ENCODE data around the gene CACNA1D. TPM values are rescaled to one million over a fixed set of nuclear protein-coding genes. Genes with fewer than 3 reads are reported as not detected.
A peak's percentile ranks its signal among the peaks of the same experiment; 100 is the strongest.

CACNA1D gene
- total RNA-seq, 4 donors from 2014 or later = 5.7 to 38.2 (median 20.0) TPM

- no peak for DNase-seq (ENCODE audit: low spot score in 2 of 2)
- peaks cover 0 to 31% of the 10 kb centered on the region in 2 donors for H3K27me3 ChIP-seq
- WGBS, 2 donors = 74 to 81% methylated on average over 10 of the region's 10 CpGs
- H3K4me3 ChIP-seq = no peak overlapping the region
- no peak for TF ChIP-seq EP300 (IDR thresholded peaks at IDR 0.05)
- TF ChIP-seq, protein P1, sequence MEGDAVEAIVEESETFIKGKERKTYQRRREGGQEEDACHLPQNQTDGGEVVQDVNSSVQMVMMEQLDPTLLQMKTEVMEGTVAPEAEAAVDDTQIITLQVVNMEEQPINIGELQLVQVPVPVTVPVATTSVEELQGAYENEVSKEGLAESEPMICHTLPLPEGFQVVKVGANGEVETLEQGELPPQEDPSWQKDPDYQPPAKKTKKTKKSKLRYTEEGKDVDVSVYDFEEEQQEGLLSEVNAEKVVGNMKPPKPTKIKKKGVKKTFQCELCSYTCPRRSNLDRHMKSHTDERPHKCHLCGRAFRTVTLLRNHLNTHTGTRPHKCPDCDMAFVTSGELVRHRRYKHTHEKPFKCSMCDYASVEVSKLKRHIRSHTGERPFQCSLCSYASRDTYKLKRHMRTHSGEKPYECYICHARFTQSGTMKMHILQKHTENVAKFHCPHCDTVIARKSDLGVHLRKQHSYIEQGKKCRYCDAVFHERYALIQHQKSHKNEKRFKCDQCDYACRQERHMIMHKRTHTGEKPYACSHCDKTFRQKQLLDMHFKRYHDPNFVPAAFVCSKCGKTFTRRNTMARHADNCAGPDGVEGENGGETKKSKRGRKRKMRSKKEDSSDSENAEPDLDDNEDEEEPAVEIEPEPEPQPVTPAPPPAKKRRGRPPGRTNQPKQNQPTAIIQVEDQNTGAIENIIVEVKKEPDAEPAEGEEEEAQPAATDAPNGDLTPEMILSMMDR (IDR thresholded peaks at IDR 0.05) = no peak
- no peak for TF ChIP-seq POLR2A (IDR thresholded peaks at IDR 0.05)
- H3K27ac ChIP-seq = peak overlapping the region; percentile 56 to 92 (median 78)
- H3K9me3 ChIP-seq = no peaks in the 10 kb centered on the region
- peaks cover 0 to 5% (median 0%) of the 10 kb centered on the region in 3 donors for H3K36me3 ChIP-seq
- peaks cover 0 to 36% (median 15%) of the 10 kb centered on the region in 4 donors for H3K4me1 ChIP-seq
Observed at GRCh38 chr3:53843195-53844177, 349.1 kb downstream of the CACNA1D start.

DNA sequence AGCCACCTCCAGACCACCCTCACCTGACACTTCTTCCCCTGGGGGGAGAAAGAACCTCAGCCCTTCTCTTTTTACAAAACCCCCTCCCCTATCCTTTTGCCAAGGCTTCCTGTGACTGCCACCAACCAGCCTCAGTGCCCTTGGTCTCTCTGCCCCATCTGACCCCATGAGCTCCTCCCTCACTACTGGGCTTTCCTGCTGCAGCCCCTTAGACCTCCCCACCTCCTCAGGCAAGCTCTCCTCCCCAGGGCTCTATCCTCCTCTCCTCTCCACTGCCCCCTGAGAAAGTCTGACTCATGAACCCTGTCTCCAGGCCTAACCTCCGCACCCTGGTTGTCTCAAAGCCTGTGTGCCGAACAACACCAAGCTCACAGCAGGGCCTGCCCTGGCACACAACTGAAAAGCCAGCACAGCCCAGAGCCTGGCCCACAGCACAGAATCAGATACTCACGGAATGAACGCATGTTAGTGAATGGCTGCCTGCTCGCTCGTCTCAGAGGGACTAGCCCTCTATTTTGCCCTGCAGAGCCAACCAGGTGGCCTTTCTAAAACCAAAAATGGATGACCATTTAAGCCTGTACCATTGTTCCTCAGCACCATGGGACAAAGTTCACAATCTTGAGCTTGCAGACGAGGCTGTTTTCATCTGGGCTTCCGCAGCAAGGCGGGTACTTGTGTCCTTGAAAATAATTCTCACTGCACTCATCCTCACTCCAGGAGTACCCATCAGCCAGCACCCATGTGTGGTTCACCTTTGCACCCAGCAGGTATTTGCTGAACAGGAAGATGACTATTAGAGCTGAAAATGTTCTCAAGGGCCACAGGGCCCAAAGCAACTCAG, 350.1 kb downstream of the CACNA1D start:
- Histone ChIP-seq H3K9me3 (no peaks in the 10 kb centered on the region), H3K27me3 (peaks cover 0 to 32% of the 10 kb centered on the region in 2 donors), H3K4me1 (peaks cover 0 to 36% (median 15%) of the 10 kb centered on the region in 4 donors), H3K36me3 (no peaks in the 10 kb centered on the region), H3K27ac (peak overlapping the region; percentile 56 to 92 (median 78)), H3K4me3 (peak overlapping the region in 1 of 4 donors; percentile 64)
- TF ChIP-seq, protein P1 (IDR thresholded peaks at IDR 0.05) = no peak
- no peak for TF ChIP-seq EP300 (IDR thresholded peaks at IDR 0.05)
- no peak for TF ChIP-seq POLR2A (IDR thresholded peaks at IDR 0.05)
- 86 to 89% methylated on average over 9 of the region's 9 CpGs for WGBS, 2 donors
- DNase-seq (ENCODE audit: low spot score in 2 of 2) = no peak

DNA sequence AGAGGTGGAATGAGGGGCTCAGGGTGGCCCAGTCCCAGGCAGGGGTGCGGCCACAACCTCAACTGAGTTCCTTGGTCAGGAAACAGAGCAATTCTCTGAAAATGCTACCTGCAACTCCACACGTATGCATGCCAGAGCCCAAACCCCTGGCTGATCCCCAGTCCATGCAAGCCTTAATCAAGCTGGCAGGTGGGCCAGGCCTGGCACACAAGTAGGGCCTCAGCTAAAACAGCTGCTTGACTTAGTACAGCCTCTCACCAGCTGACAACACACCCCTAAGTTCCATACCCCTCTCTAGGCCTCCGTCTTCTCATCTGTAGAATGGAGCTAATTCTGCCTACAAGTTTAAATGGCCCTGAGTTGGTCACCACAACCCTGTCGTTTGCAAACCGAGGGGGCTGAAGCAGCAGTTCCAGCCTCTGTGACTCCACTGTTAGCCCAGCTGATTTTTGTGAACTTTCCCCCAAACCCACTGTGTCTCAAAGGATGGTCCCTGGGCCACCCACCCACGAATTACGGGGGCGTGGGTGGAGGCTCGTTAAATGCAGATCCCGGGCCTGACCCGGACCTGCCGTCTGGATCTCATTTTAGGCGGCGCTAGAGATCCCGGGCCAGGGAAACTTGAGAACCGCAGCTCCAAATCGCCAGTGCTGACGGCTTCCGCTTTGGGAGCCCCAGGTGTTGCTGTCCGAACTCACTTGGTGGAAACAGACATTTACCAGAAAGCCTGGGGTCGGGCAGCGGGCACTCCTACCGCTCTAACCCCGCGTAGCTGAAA, 350.9 kb downstream of the CACNA1D start:
- H3K4me1 ChIP-seq = peaks cover 0 to 36% (median 15%) of the 10 kb centered on the region in 4 donors
- 20 to 21% methylated on average over 23 to 24 of the region's 25 CpGs for WGBS, 2 donors
- no peaks in the 10 kb centered on the region for H3K9me3 ChIP-seq
- H3K4me3 ChIP-seq = peak overlapping the region; percentile 61 to 66 (median 63)
- peak; percentile 34 to 36 for DNase-seq (ENCODE audit: low spot score in 2 of 2)
- H3K27me3 ChIP-seq = peaks cover 0 to 32% of the 10 kb centered on the region in 2 donors
- H3K27ac ChIP-seq = peak overlapping the region; percentile 72 to 92 (median 78)
- no peak for TF ChIP-seq POLR2A (IDR thresholded peaks at IDR 0.05)
- no peak for TF ChIP-seq EP300 (IDR thresholded peaks at IDR 0.05)
- TF ChIP-seq, protein P1 (IDR thresholded peaks at IDR 0.05) = peak in 3 of 5 experiments; percentile 17 to 25 (median 20)
- no peaks in the 10 kb centered on the region for H3K36me3 ChIP-seq

GRCh38 chr3:53845881-53846133, 351.4 kb downstream of the CACNA1D start:
- 1% methylated on average over 26 to 27 of the region's 34 CpGs for WGBS, 2 donors
- peaks cover 0 to 36% (median 15%) of the 10 kb centered on the region in 4 donors for H3K4me1 ChIP-seq
- peak overlapping the region; percentile 72 to 92 (median 78) for H3K27ac ChIP-seq
- H3K27me3 ChIP-seq = peaks cover 0 to 32% of the 10 kb centered on the region in 2 donors
- H3K36me3 ChIP-seq = no peaks in the 10 kb centered on the region
- H3K4me3 ChIP-seq = peak overlapping the region; percentile 61 to 66 (median 63)
- TF ChIP-seq POLR2A (IDR thresholded peaks at IDR 0.05) (no peak), EP300 (IDR thresholded peaks at IDR 0.05) (no peak)
- TF ChIP-seq, protein P1 (IDR thresholded peaks at IDR 0.05) = no peak
- no peaks in the 10 kb centered on the region for H3K9me3 ChIP-seq
- DNase-seq (ENCODE audit: low spot score in 2 of 2) = no peak
